Trophoblast cell (in vitro differentiated cells and primary cell): ENCODE results near the gene TMEM130.

ENCODE experiments used
- DNase-seq, 2 donors: peaks; one replicate each; pipeline ENCODE4 v3.0.0-alpha.2; 2016
- H2AFZ ChIP-seq: 2 replicates; pipeline ENCODE4 v1.6.1; 2013; ENCODE audit warnings: low read length, moderate library complexity, mild to moderate bottlenecking; ENCODE audit not compliant: insufficient read depth, poor library complexity
- H2AK5ac ChIP-seq: 2 replicates; pipeline ENCODE4 v1.6.1; 2013; ENCODE audit warnings: mild to moderate bottlenecking, low read length
- H2BK120ac ChIP-seq: 2 replicates; pipeline ENCODE4 v1.6.1; 2013; ENCODE audit warnings: low read length, mild to moderate bottlenecking, moderate library complexity; ENCODE audit not compliant: insufficient read depth, poor library complexity
- H2BK12ac ChIP-seq: 2 replicates; pipeline ENCODE4 v1.6.1; 2013; ENCODE audit warnings: mild to moderate bottlenecking, low read length, moderate library complexity
- H2BK5ac ChIP-seq: 2 replicates; pipeline ENCODE4 v1.6.1; 2013; ENCODE audit warnings: low read length, low read depth, moderate library complexity, mild to moderate bottlenecking; ENCODE audit not compliant: poor library complexity
- H3K14ac ChIP-seq: 2 replicates; pipeline ENCODE4 v1.6.1; 2013; ENCODE audit warnings: mild to moderate bottlenecking, low read length
- H3K18ac ChIP-seq: 2 replicates; pipeline ENCODE4 v1.6.1; 2013; ENCODE audit warnings: mild to moderate bottlenecking, low read length
- H3K23ac ChIP-seq: 2 replicates; pipeline ENCODE4 v1.6.1; 2013; ENCODE audit warnings: low read length
- H3K27ac ChIP-seq: 2 replicates; pipeline ENCODE4 v1.5.1; 2013; ENCODE audit warnings: low read depth, mild to moderate bottlenecking, inconsistent platforms, low read length, moderate library complexity
- H3K27me3 ChIP-seq: 2 replicates; pipeline ENCODE4 v1.6.1; 2013; ENCODE audit warnings: inconsistent platforms, mild to moderate bottlenecking, low read length, moderate library complexity; ENCODE audit not compliant: insufficient read depth
- H3K36me3 ChIP-seq, 2 experiments: 1 replicate in 1 of 2; 2 replicates in 1 of 2; pipeline ENCODE4 v1.6.1; 2013; ENCODE audit warnings: low read length in 2 of 2, mild to moderate bottlenecking in 2 of 2, moderate library complexity in 1 of 2; ENCODE audit not compliant: insufficient read depth in 2 of 2, control insufficient read depth in 1 of 2
- H3K4ac ChIP-seq: 2 replicates; pipeline ENCODE4 v1.6.1; 2013; ENCODE audit warnings: low read depth, mild to moderate bottlenecking, low read length, moderate library complexity
- H3K4me1 ChIP-seq, 2 experiments: 1 replicate in 1 of 2; 2 replicates in 1 of 2; pipeline ENCODE4 v1.6.1; 2013; ENCODE audit warnings: low read length in 2 of 2, mild to moderate bottlenecking in 2 of 2, moderate library complexity in 1 of 2; ENCODE audit not compliant: insufficient read depth in 2 of 2, control insufficient read depth in 1 of 2
- H3K4me2 ChIP-seq: 2 replicates; pipeline ENCODE4 v1.6.1; 2013; ENCODE audit warnings: inconsistent platforms, mild to moderate bottlenecking, low read length, moderate library complexity
- H3K4me3 ChIP-seq: 2 replicates; pipeline ENCODE4 v1.5.1; 2013; ENCODE audit warnings: mild to moderate bottlenecking, low read depth, low read length, inconsistent platforms
- H3K79me1 ChIP-seq: one replicate; pipeline ENCODE4 v1.6.1; 2013; ENCODE audit warnings: low read length
- H3K79me2 ChIP-seq: 2 replicates; pipeline ENCODE4 v1.6.1; 2013; ENCODE audit warnings: low read length, mild to moderate bottlenecking; ENCODE audit not compliant: control insufficient read depth, insufficient read depth, poor library complexity
- H3K9ac ChIP-seq: 2 replicates; pipeline ENCODE4 v1.6.1; 2013; ENCODE audit warnings: mild to moderate bottlenecking, low read length
- H3K9me3 ChIP-seq: 2 replicates; pipeline ENCODE4 v1.6.1; 2013; ENCODE audit warnings: low read depth, mild to moderate bottlenecking, control low read depth, inconsistent platforms, low read length; ENCODE audit not compliant: insufficient read depth
- H4K12ac ChIP-seq: 2 replicates; pipeline ENCODE4 v1.6.1; 2013; ENCODE audit warnings: low read depth, mild to moderate bottlenecking, low read length, moderate library complexity
- H4K8ac ChIP-seq: 2 replicates; pipeline ENCODE4 v1.6.1; 2013; ENCODE audit warnings: low read depth, mild to moderate bottlenecking, low read length, moderate library complexity
- H4K91ac ChIP-seq: one replicate; pipeline ENCODE4 v1.6.1; 2013; ENCODE audit warnings: low read depth, mild to moderate bottlenecking, low read length, moderate library complexity
- WGBS: extraction: QIAGEN DNeasy Blood & Tissue Kit; methylation state at CpG from one replicate; pipeline ENCODE4 v1.1.7; 2013; ENCODE audit warnings: missing lambda C conversion rate; ENCODE audit not compliant: insufficient read length, insufficient coverage; ENCODE audit errors: extremely low coverage; 5-methylcytosine and 5-hydroxymethylcytosine counted together

The TMEM130 gene

GRCh38 chr7:98870121-98870651 lies 372 bp upstream of the TMEM130 start:
- Histone ChIP-seq H3K4me1 (peaks cover 18 to 23% of the 10 kb centered on the region in 2 experiments), H3K9me3 (peaks cover 1% of the 10 kb centered on the region), H2AK5ac (no peak overlapping the region), H3K27ac (no peak overlapping the region), H2BK12ac (no peak overlapping the region), H3K4me3 (peak overlapping the region; percentile 66), H3K79me2 (peaks cover 2% of the 10 kb centered on the region), H3K14ac (no peak overlapping the region), H3K27me3 (peaks cover 25% of the 10 kb centered on the region), H2BK5ac (no peak overlapping the region), H4K91ac (peak overlapping the region; percentile 42), H3K4ac (no peak overlapping the region), H3K23ac (no peak overlapping the region), H2BK120ac (no peak overlapping the region), H4K12ac (no peak overlapping the region), H3K18ac (no peak overlapping the region), H3K4me2 (peak overlapping the region; percentile 74), H3K9ac (no peak overlapping the region), H2AFZ (peak overlapping the region; percentile 8), H3K36me3 (no peaks in the 10 kb centered on the region), H4K8ac (no peak overlapping the region), H3K79me1 (peaks cover 4% of the 10 kb centered on the region)
- DNase-seq, result peak; percentile 38 to 46
- WGBS, result no CpG with 5 or more reads among the region's 35 CpGs

- Histone ChIP-seq H2AFZ (no peak overlapping the region), H4K12ac (no peak overlapping the region), H3K79me2 (peaks cover 2% of the 10 kb centered on the region), H3K4me2 (peak overlapping the region; percentile 74), H2BK5ac (no peak overlapping the region), H2BK120ac (no peak overlapping the region), H4K8ac (no peak overlapping the region), H3K79me1 (peaks cover 8% of the 10 kb centered on the region), H3K4me1 (peaks cover 23 to 28% of the 10 kb centered on the region in 2 experiments), H3K27me3 (peaks cover 25% of the 10 kb centered on the region), H3K36me3 (no peaks in the 10 kb centered on the region), H3K4me3 (no peak overlapping the region), H3K14ac (no peak overlapping the region), H3K9me3 (peaks cover 1% of the 10 kb centered on the region), H2AK5ac (no peak overlapping the region), H3K27ac (no peak overlapping the region), H3K23ac (no peak overlapping the region), H3K9ac (no peak overlapping the region), H2BK12ac (no peak overlapping the region), H3K4ac (no peak overlapping the region), H3K18ac (no peak overlapping the region), H4K91ac (no peak overlapping the region)
- DNase-seq, result no peak
- WGBS, result no CpG with 5 or more reads among the region's 25 CpGs
Measured at GRCh38 chr7:98869027-98869596, 702 bp downstream of the TMEM130 start.

DNA sequence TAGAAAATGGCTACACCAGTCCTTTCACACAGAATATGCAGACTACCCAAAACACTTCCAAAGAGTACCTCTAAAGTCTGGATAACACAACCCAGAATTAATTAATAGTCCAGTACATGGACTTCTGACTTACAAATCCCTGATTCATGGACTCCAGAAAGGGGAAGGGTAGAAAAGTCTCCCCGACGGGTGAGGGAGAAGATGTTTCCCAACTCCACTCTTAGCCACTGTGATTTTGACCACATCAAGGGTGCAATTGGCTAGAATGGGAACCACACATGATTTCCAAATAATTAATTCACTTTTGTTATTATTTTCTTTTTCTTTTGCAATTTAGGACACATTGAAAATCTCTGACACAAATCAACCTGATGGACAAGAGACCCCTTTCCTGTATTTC lies 1.4 kb downstream of the TMEM130 start:
- Histone ChIP-seq H3K27me3 (peaks cover 25% of the 10 kb centered on the region), H2AFZ (no peak overlapping the region), H3K4me2 (no peak overlapping the region), H3K27ac (no peak overlapping the region), H2BK120ac (no peak overlapping the region), H3K4me1 (peaks cover 23 to 28% of the 10 kb centered on the region in 2 experiments), H4K12ac (no peak overlapping the region), H2BK12ac (no peak overlapping the region), H3K4me3 (no peak overlapping the region), H3K9me3 (peaks cover 1% of the 10 kb centered on the region), H3K36me3 (no peaks in the 10 kb centered on the region), H3K79me2 (peaks cover 2% of the 10 kb centered on the region), H3K9ac (no peak overlapping the region), H4K91ac (no peak overlapping the region), H3K14ac (no peak overlapping the region), H3K23ac (no peak overlapping the region), H4K8ac (no peak overlapping the region), H2BK5ac (no peak overlapping the region), H2AK5ac (no peak overlapping the region), H3K18ac (no peak overlapping the region), H3K79me1 (peaks cover 8% of the 10 kb centered on the region), H3K4ac (no peak overlapping the region)
- WGBS, result no CpG with 5 or more reads among the region's 2 CpGs
- no peak for DNase-seq

GRCh38 chr7:98866765-98867164 lies 3.0 kb downstream of the TMEM130 start:
- H3K36me3 ChIP-seq, result no peaks in the 10 kb centered on the region
- H2BK12ac ChIP-seq, result peak overlapping the region; percentile 86
- peaks cover 2% of the 10 kb centered on the region for H3K79me2 ChIP-seq
- peaks cover 25% of the 10 kb centered on the region for H3K27me3 ChIP-seq
- no CpG with 5 or more reads among the region's 7 CpGs for WGBS
- no peak overlapping the region for H2BK120ac ChIP-seq
- no peak overlapping the region for H2BK5ac ChIP-seq
- H3K4me3 ChIP-seq, result no peak overlapping the region
- peaks cover 8% of the 10 kb centered on the region for H3K79me1 ChIP-seq
- no peak overlapping the region for H3K4me2 ChIP-seq
- H4K91ac ChIP-seq, result peak overlapping the region; percentile 36
- H2AFZ ChIP-seq, result no peak overlapping the region
- H3K27ac ChIP-seq, result no peak overlapping the region
- peaks cover 1% of the 10 kb centered on the region for H3K9me3 ChIP-seq
- no peak overlapping the region for H3K14ac ChIP-seq
- no peak overlapping the region for H4K8ac ChIP-seq
- H3K4me1 ChIP-seq, result peaks cover 23 to 28% of the 10 kb centered on the region in 2 experiments
- H3K4ac ChIP-seq, result no peak overlapping the region
- H4K12ac ChIP-seq, result no peak overlapping the region
- no peak for DNase-seq
- no peak overlapping the region for H3K23ac ChIP-seq
- H3K18ac ChIP-seq, result no peak overlapping the region
- peak overlapping the region; percentile 70 for H2AK5ac ChIP-seq
- no peak overlapping the region for H3K9ac ChIP-seq
